ELF-1 (cell line): Measurements from ENCODE around the gene PCSK4.

Source experiments
- DNase-seq: peaks from one replicate; pipeline ENCODE4 v3.0.0-alpha.2; 2016; ENCODE audit warnings: low read depth, low spot score

The PCSK4 gene

GRCh38 chr19:1455336-1456120, 34.6 kb downstream of the PCSK4 start:
- peak; percentile 94 for DNase-seq

- DNase-seq = no peak
Measured at GRCh38 chr19:1455002-1455335, 35.2 kb downstream of the PCSK4 start.

- no peak for DNase-seq
Measured at GRCh38 chr19:1453525-1454364, 36.4 kb downstream of the PCSK4 start.

GRCh38 chr19:1452802-1453524, 37.2 kb downstream of the PCSK4 start:
- DNase-seq = no peak

- DNase-seq = no peak
Measured at GRCh38 chr19:1451916-1452801, 38.0 kb downstream of the PCSK4 start.

- no peak for DNase-seq
Measured at GRCh38 chr19:1450735-1451731, 39.1 kb downstream of the PCSK4 start.

- DNase-seq = peak; percentile 69
Measured at GRCh38 chr19:1449467-1450442, 40.4 kb downstream of the PCSK4 start, which contains the start of gene APC2. TSS of gene APC2 (plus strand) at chr19:1450121. CDS start at chr19:1453002, 2,881 bp downstream.

GRCh38 chr19:1447944-1448343, 42.2 kb downstream of the PCSK4 start:
- DNase-seq = no peak

- no peak for DNase-seq
Measured at GRCh38 chr19:1447504-1447903, 42.6 kb downstream of the PCSK4 start.

- no peak for DNase-seq
Measured at GRCh38 chr19:1446713-1447481, 43.3 kb downstream of the PCSK4 start.

GRCh38 chr19:1445932-1446712, 44.0 kb downstream of the PCSK4 start:
- DNase-seq = no peak

- DNase-seq = peak; percentile 87
Measured at GRCh38 chr19:1445185-1445931, 44.8 kb downstream of the PCSK4 start.

GRCh38 chr19:1441677-1442438, 48.3 kb downstream of the PCSK4 start:
- DNase-seq = no peak

- no peak for DNase-seq
Measured at GRCh38 chr19:1441022-1441426, 49.1 kb downstream of the PCSK4 start.

GRCh38 chr19:1440418-1440801, 49.7 kb downstream of the PCSK4 start:
- no peak for DNase-seq
